ENCODE data around the gene SLC9A9.

Gene SLC9A9

GRCh38 chr3:143255739-143256138, 592.5 kb downstream of the SLC9A9 start:
- TF ChIP-seq CSDC2 (CRISPR knock-in tag; IDR thresholded peaks at IDR 0.05) (no peak), TOX (CRISPR knock-in tag; IDR thresholded peaks at IDR 0.05; ENCODE audit: borderline replicate concordance) (no peak), OSR1 (CRISPR knock-in tag; IDR thresholded peaks at IDR 0.05) (no peak), CSRNP3 (CRISPR knock-in tag; IDR thresholded peaks at IDR 0.05) (no peak), PPARA (CRISPR knock-in tag; IDR thresholded peaks at IDR 0.05; ENCODE audit: borderline replicate concordance) (no peak), ARNTL (CRISPR knock-in tag; IDR thresholded peaks at IDR 0.05; ENCODE audit: borderline replicate concordance, low read depth) (no peak), RARB (CRISPR knock-in tag; IDR thresholded peaks at IDR 0.05) (no peak), CREB5 (CRISPR knock-in tag; IDR thresholded peaks at IDR 0.05; ENCODE audit: low read depth) (no peak), ZNF565 (CRISPR knock-in tag; conservative IDR thresholded peaks at IDR 0.05; ENCODE audit: low read depth) (no peak), ZFP30 (CRISPR knock-in tag; IDR thresholded peaks at IDR 0.05) (no peak), ZC3H10 (CRISPR knock-in tag; IDR thresholded peaks at IDR 0.05) (no peak), GLIS3 (CRISPR knock-in tag; IDR thresholded peaks at IDR 0.05) (no peak)
- no peak for ATAC-seq

- TF ChIP-seq SNAI2 (CRISPR knock-in tag; IDR thresholded peaks at IDR 0.05): no peak
- TF ChIP-seq PPARA (CRISPR knock-in tag; IDR thresholded peaks at IDR 0.05; ENCODE audit: borderline replicate concordance): no peak
- no peak for TF ChIP-seq TCF4 (CRISPR knock-in tag; IDR thresholded peaks at IDR 0.05; ENCODE audit: borderline replicate concordance)
- TF ChIP-seq OSR1 (CRISPR knock-in tag; IDR thresholded peaks at IDR 0.05): no peak
- no peak for TF ChIP-seq RARB (CRISPR knock-in tag; IDR thresholded peaks at IDR 0.05)
- TF ChIP-seq CREB5 (CRISPR knock-in tag; IDR thresholded peaks at IDR 0.05; ENCODE audit: low read depth): no peak
- TF ChIP-seq ZFP30 (CRISPR knock-in tag; IDR thresholded peaks at IDR 0.05): no peak
- no peak for TF ChIP-seq CSRNP3 (CRISPR knock-in tag; IDR thresholded peaks at IDR 0.05)
- no peak for ATAC-seq
Measured at GRCh38 chr3:143252931-143253330, 595.3 kb downstream of the SLC9A9 start.

- TF ChIP-seq RARB (CRISPR knock-in tag; IDR thresholded peaks at IDR 0.05): no peak
- TF ChIP-seq ZC3H10 (CRISPR knock-in tag; IDR thresholded peaks at IDR 0.05): no peak
- TF ChIP-seq ESRRG (CRISPR knock-in tag; IDR thresholded peaks at IDR 0.05): no peak
- no peak for TF ChIP-seq ISL1 (CRISPR knock-in tag; IDR thresholded peaks at IDR 0.05)
- TF ChIP-seq POU6F1 (CRISPR knock-in tag; IDR thresholded peaks at IDR 0.05; ENCODE audit: borderline replicate concordance, low read depth): no peak
- no peak for TF ChIP-seq TOX (CRISPR knock-in tag; IDR thresholded peaks at IDR 0.05; ENCODE audit: borderline replicate concordance)
- TF ChIP-seq PPARA (CRISPR knock-in tag; IDR thresholded peaks at IDR 0.05; ENCODE audit: borderline replicate concordance): no peak
- no peak for TF ChIP-seq ZFP3 (CRISPR knock-in tag; IDR thresholded peaks at IDR 0.05)
- no peak for TF ChIP-seq PATZ1 (CRISPR knock-in tag; IDR thresholded peaks at IDR 0.05; ENCODE audit: borderline replicate concordance)
- no peak for ATAC-seq
Measured at GRCh38 chr3:143249014-143249413, 599.3 kb downstream of the SLC9A9 start.
